WTC11 (cell line): ENCODE measurements around the gene NTRK3. TPM values are rescaled to one million over a fixed set of nuclear protein-coding genes. Genes with fewer than 3 reads are reported as not detected.
A peak's percentile ranks its signal among the peaks of the same experiment; 100 is the strongest.

Experiments
- ATAC-seq: fragments of 200-7000 bp; cut with Tn5 transposase; 2 replicates; pipeline ENCODE4 v1.10.0; 2021; ENCODE audit warnings: mild to moderate bottlenecking, moderate library complexity
- CTCF ChIA-PET: fragments of 300-600 bp; sonication (Branson Sonifier 250); formaldehyde crosslinking; loops from one replicate; lab custom pipeline; 2021; ENCODE audit warnings: antibody characterized with exemption; lab: Charles Lee
- POLR2A ChIA-PET: fragments of 350-600 bp; sonication (Branson Sonifier 250); formaldehyde crosslinking; loops from one replicate; lab custom pipeline; 2021; ENCODE audit warnings: antibody characterized with exemption; lab: Charles Lee
- DNase-seq: peaks from one replicate; pipeline ENCODE4 v3.0.0; 2021; ENCODE audit warnings: low spot score
- H3K27ac Mint-ChIP-seq: 2 replicates; pipeline ENCODE4 v1.8.0; 2021; ENCODE audit warnings: mixed read lengths
- H3K27me3 Mint-ChIP-seq: 2 replicates; pipeline ENCODE4 v1.8.0; 2021; ENCODE audit warnings: low read depth, mild to moderate bottlenecking, moderate library complexity, mixed read lengths
- H3K36me3 Mint-ChIP-seq: 2 replicates; pipeline ENCODE4 v1.8.0; 2021; ENCODE audit warnings: mixed read lengths
- H3K4me1 Mint-ChIP-seq: 2 replicates; pipeline ENCODE4 v1.8.0; 2022; ENCODE audit warnings: mixed read lengths
- H3K4me3 Mint-ChIP-seq: 2 replicates; pipeline ENCODE4 v1.8.0; 2021; ENCODE audit warnings: mild to moderate bottlenecking, moderate library complexity, mixed read lengths
- H3K9me3 Mint-ChIP-seq: 2 replicates; pipeline ENCODE4 v1.8.0; 2021; ENCODE audit warnings: mixed read lengths
- ATF6 ChIP-seq: sonication (generic); formaldehyde crosslinking; IDR thresholded peaks from 2 replicates; pipeline ENCODE4 v1.8.1; 2023; ENCODE audit warnings: mild to moderate bottlenecking, missing genetic modification reagents
- CTCF ChIP-seq: fragments of 200-600 bp; IDR thresholded peaks from 2 replicates; pipeline ENCODE4 v1.8.0; 2022; ENCODE audit warnings: antibody characterized with exemption
- E2F5 ChIP-seq: sonication (generic); formaldehyde crosslinking; IDR thresholded peaks from 2 replicates; pipeline ENCODE4 v1.8.1; 2022; ENCODE audit warnings: mild to moderate bottlenecking, moderate library complexity, missing genetic modification reagents
- ELF4 ChIP-seq: sonication (generic); formaldehyde crosslinking; IDR thresholded peaks from 2 replicates; pipeline ENCODE4 v1.8.1; 2022; ENCODE audit warnings: low read depth, mild to moderate bottlenecking, moderate library complexity, missing genetic modification reagents
- ERG ChIP-seq: fragments of 250-450 bp; sonication (Bioruptor Pico); IDR thresholded peaks from 2 replicates; pipeline ENCODE4 v1.8.0; 2021; ENCODE audit warnings: mild to moderate bottlenecking
- GRHL2 ChIP-seq: fragments of 250-450 bp; sonication (Bioruptor Pico); IDR thresholded peaks from 2 replicates; pipeline ENCODE4 v1.8.0; 2022; ENCODE audit warnings: mild to moderate bottlenecking, moderate library complexity; ENCODE audit not compliant: insufficient replicate concordance, severe bottlenecking
- JUN ChIP-seq: sonication (generic); formaldehyde crosslinking; IDR thresholded peaks from 2 replicates; pipeline ENCODE4 v1.8.0; 2023; ENCODE audit warnings: mild to moderate bottlenecking, missing genetic modification reagents
- MAX ChIP-seq: sonication (generic); formaldehyde crosslinking; IDR thresholded peaks from 2 replicates; pipeline ENCODE4 v1.8.0; 2022; ENCODE audit warnings: mild to moderate bottlenecking, missing genetic modification reagents
- SOX15 ChIP-seq: fragments of 250-450 bp; sonication (Bioruptor Pico); IDR thresholded peaks from 2 replicates; pipeline ENCODE4 v1.9.0; 2021; ENCODE audit warnings: mild to moderate bottlenecking
- TEAD1 ChIP-seq: sonication (generic); formaldehyde crosslinking; IDR thresholded peaks from 2 replicates; pipeline ENCODE4 v1.8.0; 2022; ENCODE audit warnings: mild to moderate bottlenecking, missing genetic modification reagents
- ZBTB21 ChIP-seq: sonication (generic); formaldehyde crosslinking; IDR thresholded peaks from 2 replicates; pipeline ENCODE4 v1.8.1; 2023; ENCODE audit warnings: mild to moderate bottlenecking, missing genetic modification reagents, borderline replicate concordance
- ZNF121 ChIP-seq: sonication (generic); formaldehyde crosslinking; IDR thresholded peaks from 2 replicates; pipeline ENCODE4 v1.8.0; 2023; ENCODE audit warnings: missing genetic modification reagents
- ZNF281 ChIP-seq: sonication (generic); formaldehyde crosslinking; IDR thresholded peaks from 2 replicates; pipeline ENCODE4 v1.8.0; 2023; ENCODE audit warnings: mild to moderate bottlenecking, missing genetic modification reagents
- ZNF423 ChIP-seq: fragments of 250-450 bp; sonication (Bioruptor Pico); IDR thresholded peaks from 2 replicates; pipeline ENCODE4 v2.1.2; 2022; ENCODE audit warnings: mild to moderate bottlenecking, moderate library complexity
- total RNA-seq: library from RNA; stranded (reverse); gene quantifications from 3 replicates; pipeline ENCODE4 v1.2.3, GENCODE V29; 2021

Gene NTRK3
- total RNA-seq, 1 experiment from 2014 or later = 12.3 TPM

GRCh38 chr15:87866961-87867360 is 389.6 kb downstream of the NTRK3 start (continued):
- TF ChIP-seq MAX (CRISPR knock-in tag) = no peak

GRCh38 chr15:87863152-87863551 is 393.4 kb downstream of the NTRK3 start:
- Mint-ChIP-seq H3K27me3 (peaks cover 19% of the 10 kb centered on the region), H3K9me3 (no peaks in the 10 kb centered on the region), H3K36me3 (no peaks in the 10 kb centered on the region), H3K4me1 (no peaks in the 10 kb centered on the region), H3K27ac (no peak overlapping the region), H3K4me3 (no peak overlapping the region)
- ATAC-seq = peak; percentile 71
- TF ChIP-seq SOX15 (CRISPR knock-in tag) = no peak
- 0 out of 2 replicates have a peak, but pooled peaks have one; percentile 45 for TF ChIP-seq JUN
- no peak for TF ChIP-seq ELF4
- TF ChIP-seq ATF6 (CRISPR knock-in tag) = no peak
- no peak for TF ChIP-seq CTCF
- TF ChIP-seq TEAD1 (CRISPR knock-in tag) = peak; percentile 53; the same call in 1 of the 2 replicates
- peak; percentile 47 for DNase-seq
- CTCF ChIA-PET = no interaction called here
- POLR2A ChIA-PET = no interaction called here

- no peaks in the 10 kb centered on the region for H3K4me1 Mint-ChIP-seq
- DNase-seq (no peak), ATAC-seq (no peak)
- H3K4me3 Mint-ChIP-seq = no peak overlapping the region
- POLR2A ChIA-PET = no interaction called here
- H3K27me3 Mint-ChIP-seq = peaks cover 13% of the 10 kb centered on the region
- TF ChIP-seq ZNF121 (CRISPR knock-in tag) = no peak
- TF ChIP-seq SOX15 (CRISPR knock-in tag) = no peak
- TF ChIP-seq E2F5 (CRISPR knock-in tag) = no peak
- TF ChIP-seq GRHL2 (CRISPR knock-in tag) = no peak
- TF ChIP-seq, all 79 proteins: peak for 0
- no peaks in the 10 kb centered on the region for H3K36me3 Mint-ChIP-seq
- CTCF ChIA-PET = no interaction called here
- H3K9me3 Mint-ChIP-seq = no peaks in the 10 kb centered on the region
- H3K27ac Mint-ChIP-seq = no peak overlapping the region
Observed at GRCh38 chr15:87860743-87861142, 395.8 kb downstream of the NTRK3 start.

- Mint-ChIP-seq H3K36me3 (no peaks in the 10 kb centered on the region), H3K4me3 (no peak overlapping the region), H3K4me1 (no peaks in the 10 kb centered on the region), H3K9me3 (no peaks in the 10 kb centered on the region), H3K27ac (no peak overlapping the region), H3K27me3 (no peaks in the 10 kb centered on the region)
- DNase-seq (no peak), ATAC-seq (no peak)
- ChIA-PET CTCF (no interaction called here), POLR2A (no interaction called here)
- TF ChIP-seq ZNF281 (no peak), ZNF423 (no peak), ZBTB21 (CRISPR knock-in tag) (no peak), JUN (no peak), ERG (CRISPR knock-in tag) (no peak)
Observed at GRCh38 chr15:87858651-87859050, 397.9 kb downstream of the NTRK3 start.
